HuH-7.5 (cell line): ENCODE results near the gene EPDR1.
A peak's percentile ranks its signal among the peaks of the same experiment; 100 is the strongest.
"Not testable (repeated sequence)": the region's sequence is repeated elsewhere in the genome, so short reads cannot be mapped to it uniquely, and the experiment has no call there.

Experiments
- DNase-seq: peaks from one replicate; pipeline ENCODE4 v3.0.0; 2011; ENCODE audit warnings: low spot score

EPDR1 gene

DNA sequence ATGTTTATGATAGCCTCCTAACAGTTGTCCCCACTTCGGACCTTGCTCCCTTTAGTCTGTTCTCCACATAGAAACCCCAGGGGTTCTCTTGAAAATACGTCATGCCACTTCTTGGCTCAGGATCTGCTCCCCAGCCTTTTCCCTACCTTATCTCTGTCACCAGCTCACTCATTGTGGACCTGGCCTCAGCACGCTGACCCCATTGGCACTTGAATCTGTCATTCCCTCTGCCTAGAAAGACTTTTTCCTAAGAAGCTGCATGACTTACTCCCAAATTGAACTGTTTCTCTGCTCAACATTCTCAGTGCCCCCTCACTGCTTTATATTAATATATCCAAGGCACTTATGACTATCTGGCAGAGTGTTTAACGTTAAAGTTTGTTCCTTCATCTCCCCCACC lies 8.4 kb downstream of the EPDR1 start:
- DNase-seq: no peak

DNA sequence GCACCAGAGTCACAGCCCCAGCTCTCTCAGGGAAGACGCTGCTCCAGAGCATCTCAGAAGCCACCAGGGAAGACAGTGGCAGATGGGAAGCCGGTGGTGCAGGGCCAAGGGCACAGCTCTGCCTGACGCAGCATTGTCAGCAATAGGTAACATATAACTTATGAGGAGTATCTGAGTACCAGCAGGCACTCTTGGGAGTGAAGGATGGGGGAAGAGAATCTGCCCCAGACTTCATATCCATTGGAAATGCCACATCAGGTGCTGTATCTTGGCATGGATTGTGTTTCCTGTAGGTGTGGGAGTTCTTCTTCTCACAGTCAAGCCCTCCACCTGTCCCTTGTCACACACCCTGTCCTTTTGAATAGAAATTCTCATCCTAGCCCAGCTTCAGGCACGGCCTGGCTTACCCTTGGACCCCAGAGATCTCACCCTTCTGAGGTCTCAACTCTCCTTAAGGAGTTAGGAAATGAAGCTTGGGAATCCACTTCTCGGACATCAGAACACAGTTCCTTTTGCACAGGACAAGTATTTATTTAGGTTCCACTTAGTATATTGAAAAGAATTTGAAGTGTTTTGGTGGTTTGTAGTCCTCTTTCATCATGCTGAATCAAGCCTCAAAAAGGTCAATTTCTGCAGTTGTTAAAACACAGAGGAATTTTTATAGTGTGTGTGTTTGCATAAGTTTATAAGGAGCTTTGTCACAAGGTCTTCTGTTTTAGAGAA lies 9.9 kb downstream of the EPDR1 start:
- DNase-seq: no peak

DNA sequence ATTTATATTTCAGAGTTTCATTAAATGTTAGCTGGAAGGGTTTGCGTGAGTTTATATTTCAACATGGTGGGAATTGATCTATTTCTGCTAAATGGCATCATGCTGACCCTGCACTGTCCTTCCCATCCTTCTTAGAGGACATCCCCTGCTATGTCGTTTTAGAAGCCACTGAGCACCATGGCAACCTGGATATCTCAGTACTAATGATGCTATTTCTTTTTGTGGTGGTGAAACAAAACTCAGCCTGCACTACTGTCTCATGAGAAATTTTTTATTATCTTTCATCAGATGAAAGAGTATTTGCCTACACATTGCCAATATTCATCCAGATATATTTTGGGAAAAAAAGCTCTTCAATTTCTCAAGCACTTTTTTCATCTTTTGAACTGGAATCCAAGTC lies 12.1 kb downstream of the EPDR1 start:
- no peak for DNase-seq

DNA sequence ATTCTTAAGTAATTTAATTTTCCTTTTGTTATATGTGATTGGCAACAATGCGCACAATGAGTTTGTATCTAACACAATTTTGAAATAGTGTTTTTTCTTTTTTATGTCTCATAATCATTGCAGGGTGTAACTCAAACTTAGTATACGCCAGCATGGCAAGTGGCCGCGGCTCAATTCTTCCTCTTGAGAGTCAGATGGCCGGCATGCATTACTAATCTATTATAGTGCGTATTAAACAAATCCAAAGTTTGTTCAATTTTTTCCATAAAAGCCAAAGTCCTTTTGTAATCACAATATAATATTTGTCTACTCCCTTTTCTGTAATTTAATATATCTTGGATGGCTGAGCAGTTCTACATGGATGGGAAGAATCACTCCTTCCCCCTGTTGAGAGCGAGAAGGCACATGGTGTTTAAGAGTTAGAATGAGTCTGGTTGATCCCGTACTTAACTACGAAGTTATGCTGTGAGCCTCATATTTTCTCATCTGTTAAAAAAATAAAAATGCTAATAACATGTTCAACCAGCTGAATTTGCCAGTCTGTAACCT lies 12.7 kb downstream of the EPDR1 start:
- no peak for DNase-seq

DNA sequence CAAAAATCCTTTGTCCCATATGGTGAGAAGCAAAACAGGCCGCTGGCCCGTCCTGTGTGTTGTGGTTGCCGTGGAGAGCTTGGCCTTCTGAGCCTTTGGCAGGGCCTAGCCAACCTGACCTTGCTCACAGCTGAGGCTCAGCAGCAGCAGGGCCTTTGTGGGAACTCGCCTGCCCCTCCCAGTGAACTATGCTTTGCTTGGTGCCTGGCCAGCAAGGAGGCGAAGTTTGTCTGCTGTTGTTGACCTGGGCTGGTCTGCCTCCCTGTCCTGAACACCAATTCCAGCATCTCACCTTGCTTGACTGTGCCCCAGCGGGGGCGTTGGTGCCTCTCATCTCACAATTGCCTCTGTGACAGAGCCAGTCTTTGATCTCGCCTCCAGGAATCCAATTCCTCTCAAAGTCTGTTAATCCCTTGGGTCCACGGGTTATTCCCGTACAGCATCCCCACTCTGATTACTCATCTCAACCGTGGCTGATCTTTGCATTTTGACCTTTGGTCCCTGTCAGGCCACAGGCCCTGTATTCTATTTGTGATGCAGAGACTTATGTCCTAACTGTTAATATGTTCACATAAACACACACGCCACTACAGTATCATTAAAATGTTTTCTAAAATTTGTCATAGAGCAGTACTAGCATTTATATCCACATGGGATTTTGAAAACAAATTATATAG lies 22.6 kb downstream of the EPDR1 start:
- DNase-seq: peak; percentile 19

DNA sequence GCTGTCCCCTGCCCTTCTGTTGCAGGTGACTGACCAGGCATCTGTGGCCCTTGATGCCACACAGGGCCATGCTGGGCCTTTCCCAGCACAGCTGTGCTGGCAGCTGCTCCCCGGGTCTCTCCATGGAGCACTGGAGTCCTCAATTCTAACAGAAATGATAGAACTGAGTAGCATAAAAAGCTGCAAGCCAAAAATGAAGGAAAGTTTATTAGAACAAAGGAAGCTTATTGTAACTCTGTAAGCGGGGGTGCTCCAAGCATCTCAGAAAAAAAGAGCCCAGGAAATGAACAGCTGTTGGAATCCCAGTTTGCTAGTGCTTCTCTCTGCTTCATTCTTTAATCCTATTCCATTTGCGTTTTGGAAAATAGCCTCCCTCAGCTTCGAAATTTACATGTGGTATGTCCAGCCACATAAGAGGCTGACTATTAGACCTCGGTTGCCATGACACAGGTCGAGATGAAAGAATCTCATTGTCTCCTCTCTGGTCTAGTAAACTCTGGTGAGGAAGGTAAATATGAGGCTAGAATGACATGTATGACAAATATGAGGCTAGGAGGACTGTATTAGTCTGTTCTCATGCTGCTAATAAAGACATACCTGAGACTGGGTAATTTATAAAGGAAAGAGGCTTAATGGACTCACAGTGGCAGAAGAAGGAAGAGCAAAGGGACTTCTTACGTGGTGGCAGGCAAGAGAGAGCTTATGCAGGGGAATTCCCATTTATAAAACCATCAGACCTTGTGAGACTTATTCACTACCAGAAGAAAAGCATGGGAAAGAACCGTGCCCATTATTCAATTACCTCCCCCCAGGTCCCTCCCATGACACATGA lies 23.7 kb downstream of the EPDR1 start:
- DNase-seq: no peak

DNA sequence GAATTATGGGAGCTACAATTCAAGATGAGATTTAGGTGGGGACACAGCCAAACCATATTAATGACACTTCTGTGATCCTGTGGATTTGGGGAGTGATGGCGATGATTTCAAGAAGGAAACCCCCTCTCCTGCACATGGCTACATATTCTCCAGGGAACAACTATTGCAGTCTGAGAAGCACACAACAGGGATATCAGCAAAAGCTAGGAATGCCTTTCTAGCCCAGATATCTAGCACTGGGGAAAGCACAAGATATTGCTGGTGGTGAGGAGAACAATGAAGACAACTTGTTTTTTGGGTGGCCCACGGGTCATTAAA lies 24.3 kb downstream of the EPDR1 start:
- no peak for DNase-seq

DNA sequence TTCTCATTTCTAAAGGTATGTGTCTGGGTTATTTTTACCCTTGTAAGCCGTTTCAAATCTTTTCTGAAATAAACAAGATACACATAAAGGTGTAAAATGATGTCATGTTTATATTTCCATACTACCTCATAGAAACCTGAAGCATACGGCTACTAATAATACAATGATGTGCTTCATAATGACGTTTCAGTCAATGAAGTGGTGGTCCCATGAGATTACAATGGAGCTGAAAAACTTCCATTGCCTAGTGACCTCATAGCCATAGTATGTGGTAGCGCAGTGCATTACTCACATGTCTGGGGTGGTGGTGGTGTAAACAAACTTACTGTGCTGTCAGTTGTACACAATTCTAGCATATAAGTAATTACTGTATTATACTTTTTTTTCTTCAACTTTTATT lies 24.9 kb downstream of the EPDR1 start:
- no peak for DNase-seq

DNA sequence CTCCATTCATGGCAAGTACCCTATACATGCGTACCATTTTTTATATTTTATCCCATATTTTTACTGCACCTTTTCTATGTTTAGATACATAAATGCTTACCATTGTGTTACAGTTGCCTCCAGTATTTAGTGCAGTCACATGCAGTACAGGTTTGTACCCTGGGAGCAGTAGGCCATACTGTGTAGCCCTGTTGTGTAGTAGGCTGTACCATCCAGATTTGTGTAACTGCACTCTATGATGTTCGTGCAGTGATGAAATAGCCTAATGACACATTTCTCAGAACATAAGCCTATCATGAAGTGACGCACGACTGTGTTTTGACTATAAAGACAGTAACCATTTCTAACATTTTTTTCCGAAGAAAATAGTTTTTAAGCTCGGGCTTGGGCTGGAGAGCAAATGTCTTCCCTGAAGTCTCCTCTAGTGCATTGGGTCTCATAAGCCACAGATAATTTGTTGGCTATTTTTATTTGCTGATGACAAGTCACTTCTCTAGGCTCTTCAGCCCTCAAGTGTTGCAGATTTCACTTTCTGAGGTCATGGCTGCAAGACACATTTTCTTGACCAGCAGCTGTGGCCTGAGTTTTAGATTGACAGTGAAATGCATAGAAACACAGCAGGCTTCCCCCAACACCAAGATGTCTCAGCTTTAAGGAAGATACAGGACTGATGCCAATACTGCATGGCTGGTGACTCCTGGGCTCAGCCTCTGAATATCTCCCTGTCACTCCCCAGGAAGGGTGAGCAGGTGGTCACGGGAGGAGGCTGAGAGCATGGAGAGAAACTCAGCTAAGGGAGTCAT lies 26.9 kb downstream of the EPDR1 start:
- no peak for DNase-seq

DNA sequence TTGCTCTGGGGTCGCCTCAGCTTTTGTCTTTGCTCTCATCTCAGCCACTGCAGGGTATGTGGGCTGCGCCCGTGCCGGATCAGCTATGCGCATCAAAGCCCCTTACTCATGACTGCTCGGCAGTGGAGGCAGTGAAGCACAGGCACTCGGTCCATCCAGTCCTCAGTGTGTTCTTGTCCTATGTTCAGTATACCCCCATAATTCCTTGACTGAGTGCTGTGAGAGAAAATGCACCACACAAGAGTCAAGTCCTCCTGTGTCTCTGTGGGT lies 27.4 kb downstream of the EPDR1 start:
- DNase-seq: no peak

DNA sequence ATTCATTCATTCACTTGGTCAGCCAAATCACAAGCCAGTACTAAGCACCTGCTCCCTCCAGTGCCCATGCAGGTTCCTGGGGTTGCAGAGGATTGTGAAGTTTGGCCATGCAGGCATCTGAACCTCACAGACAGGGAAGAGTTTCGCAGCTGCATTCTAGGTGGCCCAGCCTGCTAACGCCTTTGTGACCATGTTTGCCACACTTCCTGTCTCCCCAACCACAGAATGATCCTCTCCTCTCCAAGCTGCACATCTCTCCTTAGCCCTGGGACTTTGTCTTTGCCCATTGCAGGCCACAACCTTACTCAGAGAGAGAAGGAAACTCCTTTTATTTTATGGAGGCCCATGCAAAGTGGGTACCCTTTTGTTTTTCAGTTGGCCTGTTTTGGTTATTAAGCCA lies 31.8 kb downstream of the EPDR1 start:
- no peak for DNase-seq

DNA sequence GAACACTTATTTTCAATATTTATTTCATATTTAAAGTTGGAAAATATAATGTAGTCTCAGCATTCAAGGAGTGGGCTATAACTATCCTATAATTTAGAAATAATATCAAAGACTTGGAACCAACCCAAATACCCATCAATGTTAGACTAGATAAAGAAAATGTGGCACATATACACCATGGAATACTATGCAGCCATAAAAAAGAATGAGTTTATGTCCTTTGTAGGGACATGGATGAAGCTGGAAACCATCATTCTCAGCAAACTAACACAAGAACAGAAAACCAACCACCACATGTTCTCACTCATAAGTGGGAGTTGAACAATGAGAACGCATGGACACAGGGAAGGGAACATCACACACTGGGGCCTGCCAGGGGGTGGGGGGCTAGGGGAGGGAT lies 33.8 kb downstream of the EPDR1 start:
- DNase-seq: not testable (repeated sequence)

DNA sequence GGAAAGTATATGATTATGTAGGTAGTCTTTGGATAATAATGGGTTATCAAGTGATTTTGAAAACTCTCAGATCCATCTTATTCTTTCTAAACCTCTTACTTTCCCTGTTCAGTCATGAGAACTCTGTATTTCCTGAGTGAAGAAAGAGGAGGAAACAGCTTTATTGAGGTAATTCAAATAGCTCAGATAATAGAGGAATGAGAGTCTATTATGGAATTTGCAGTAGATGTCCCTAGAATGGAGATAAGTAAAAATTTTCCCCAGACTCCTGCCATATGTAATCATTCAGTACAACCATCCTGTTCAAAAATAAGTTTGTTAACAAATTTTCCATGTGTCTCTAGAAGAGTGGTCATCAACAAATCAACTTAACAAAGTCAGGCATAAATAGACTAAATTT lies 36.4 kb downstream of the EPDR1 start:
- DNase-seq: no peak

DNA sequence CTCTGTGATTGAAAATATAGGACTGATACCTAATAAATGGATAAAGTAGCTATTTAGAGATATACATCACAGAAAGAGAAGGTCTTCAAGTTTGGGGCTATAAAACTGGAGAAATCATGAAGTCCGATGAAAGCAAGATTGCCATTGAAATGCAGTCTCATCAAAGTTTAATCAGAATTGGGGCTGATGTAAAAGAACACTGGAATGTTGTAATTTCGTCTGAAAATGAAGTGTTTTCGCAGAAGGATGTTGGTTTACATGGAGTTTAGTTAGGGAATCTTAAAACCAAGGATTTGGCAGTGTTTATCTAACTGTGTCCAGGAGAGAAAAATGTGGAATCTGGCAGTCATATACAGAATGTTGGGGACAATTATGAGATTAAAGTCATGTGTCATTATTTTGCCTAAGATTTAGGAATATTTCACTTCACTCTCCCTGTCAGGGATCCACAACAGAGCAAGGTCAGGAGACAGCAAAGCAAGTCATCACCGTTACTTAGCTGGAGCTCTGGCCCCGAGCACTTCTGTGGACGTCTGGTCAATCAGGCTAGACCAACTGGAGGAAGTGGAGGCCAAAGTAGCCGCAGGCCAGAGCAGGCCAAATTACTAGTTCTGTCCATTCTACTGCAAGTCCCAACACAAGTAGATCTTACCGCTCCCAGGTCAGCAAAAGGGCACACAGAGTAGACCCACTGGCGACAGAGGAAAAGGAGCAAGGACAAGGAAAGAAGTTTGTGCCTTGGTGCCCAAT lies 37.0 kb downstream of the EPDR1 start:
- no peak for DNase-seq

DNA sequence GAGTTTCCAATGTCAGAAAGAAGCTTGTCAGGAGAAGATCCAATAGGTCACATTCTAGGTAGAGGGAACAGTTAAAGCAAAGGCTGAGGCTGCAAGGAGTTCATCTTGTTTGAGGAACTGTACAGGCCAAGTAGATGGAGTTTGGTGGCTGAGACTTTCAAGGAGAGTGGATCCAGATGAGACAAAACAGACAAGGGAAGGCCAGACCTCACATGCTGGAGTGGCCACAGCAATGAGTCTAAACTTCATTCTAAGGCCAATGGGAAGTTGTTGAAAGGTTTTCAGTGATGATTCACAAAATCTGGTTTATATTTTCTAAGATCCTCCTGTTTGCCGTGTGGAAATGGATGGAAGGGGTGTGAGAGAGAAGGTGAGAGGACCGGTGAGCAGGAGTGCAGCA lies 40.0 kb downstream of the EPDR1 start:
- DNase-seq: no peak

DNA sequence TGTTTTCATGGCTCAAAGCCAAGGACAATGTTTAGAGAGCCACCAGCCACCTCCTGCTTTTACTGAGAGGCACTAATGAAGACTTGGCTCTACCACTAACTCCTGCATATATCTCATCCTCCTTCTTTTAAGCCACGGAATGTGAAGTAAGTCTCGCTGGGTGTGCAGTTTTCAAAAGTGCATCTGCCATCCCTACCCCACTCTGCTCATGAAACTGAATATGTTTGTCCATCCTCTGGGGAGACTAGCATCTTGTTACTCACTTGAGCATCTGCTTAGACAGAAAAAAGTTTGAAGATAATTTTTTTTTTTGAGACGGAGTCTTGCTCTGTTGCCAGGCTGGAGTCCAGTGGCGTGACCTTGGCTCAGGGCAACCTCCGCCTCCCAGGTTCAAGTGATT lies 40.8 kb downstream of the EPDR1 start:
- no peak for DNase-seq

DNA sequence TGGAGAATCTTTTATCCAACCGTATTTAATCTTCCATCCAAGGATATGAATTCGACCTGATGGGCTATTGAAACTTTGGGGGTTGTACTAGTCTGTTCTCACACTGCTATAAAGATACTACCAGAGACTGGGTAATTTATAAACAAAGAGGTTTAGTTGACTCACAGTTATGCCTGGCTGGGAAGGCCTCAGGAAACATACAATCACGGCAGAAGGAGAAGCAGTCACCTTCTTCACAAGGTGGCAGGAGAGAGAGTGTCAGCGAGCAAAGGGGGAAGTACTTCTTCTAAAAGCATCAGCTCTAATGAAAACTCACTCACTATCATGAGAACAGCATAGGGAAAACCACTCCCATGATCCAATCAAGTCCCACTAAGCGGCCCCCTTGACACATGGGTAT lies 43.8 kb downstream of the EPDR1 start:
- no peak for DNase-seq

DNA sequence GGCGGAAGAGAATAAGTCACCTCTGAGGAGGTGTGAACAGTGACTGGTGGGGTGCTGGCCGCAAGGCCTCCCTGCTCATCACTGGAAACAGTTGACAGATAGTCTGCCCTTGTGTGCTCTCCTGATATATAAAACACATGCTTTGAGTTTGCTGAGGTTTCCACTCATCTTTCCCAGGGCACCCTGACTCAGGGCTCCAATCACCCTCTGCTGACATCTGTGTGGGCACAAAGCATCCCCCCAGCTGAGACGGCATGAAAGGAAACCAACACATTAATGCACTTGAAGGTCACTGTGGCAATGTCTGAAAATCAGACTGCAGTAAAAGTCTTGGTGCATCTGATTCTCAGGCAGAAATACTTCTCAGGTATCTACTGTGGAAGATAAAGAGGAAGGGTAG lies 49.8 kb downstream of the EPDR1 start:
- DNase-seq: no peak

DNA sequence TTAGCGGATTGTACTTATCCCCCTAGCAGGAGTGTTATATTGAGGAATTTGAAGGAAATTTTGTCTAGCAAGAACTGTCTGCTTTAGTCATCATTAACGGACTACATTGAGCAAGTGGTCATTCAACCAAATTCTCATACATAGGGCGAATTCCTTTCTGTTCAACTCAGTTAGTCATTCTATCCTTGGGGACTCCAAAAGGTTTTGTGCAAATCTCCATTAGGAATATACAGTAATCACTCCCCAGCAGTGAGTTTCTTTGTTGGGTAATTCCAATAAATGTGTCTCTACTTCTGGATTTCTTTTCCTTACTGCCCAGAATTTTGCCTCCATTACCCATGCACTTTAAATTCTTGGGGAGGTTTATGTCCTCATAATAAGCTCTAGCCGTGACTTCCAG lies 51.1 kb downstream of the EPDR1 start:
- DNase-seq: no peak

DNA sequence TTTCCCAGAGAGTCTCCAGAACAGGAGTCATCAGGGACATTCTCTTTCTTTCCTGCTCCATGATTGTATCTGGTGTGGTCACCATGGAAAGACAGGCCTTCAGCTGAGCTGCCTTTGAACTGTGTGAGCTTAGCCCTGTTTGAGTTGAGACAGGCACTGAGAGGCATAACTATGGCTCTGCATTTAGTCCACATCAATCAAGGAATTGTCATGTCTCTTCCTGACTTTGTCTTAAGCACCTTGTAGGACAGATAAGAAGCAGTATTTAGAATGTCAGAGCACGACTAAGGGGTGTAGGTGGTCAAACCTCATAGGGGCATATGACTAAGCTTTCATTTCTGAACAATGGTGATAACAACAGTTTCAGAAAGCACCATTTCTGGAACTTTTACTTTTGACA lies 53.5 kb downstream of the EPDR1 start:
- no peak for DNase-seq

DNA sequence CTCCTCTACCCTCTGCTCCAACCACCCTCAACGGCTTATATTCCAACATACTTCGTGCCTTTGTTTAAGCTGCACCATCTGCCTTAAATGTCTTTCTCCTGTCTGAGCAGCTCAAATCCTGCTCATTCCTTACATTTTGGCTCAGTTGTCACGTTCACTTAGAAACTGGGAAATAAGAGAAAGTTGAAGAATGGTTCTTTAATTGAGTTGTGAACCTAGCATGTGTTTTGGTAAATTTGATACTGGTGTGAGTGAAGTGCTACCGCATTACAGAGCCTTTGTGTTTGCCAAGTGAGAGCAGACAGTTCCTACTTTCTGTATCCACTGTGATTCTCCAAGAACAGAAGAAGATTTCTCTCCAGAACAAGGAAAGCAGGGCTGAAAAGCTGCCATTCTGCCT lies 54.3 kb downstream of the EPDR1 start:
- no peak for DNase-seq

DNA sequence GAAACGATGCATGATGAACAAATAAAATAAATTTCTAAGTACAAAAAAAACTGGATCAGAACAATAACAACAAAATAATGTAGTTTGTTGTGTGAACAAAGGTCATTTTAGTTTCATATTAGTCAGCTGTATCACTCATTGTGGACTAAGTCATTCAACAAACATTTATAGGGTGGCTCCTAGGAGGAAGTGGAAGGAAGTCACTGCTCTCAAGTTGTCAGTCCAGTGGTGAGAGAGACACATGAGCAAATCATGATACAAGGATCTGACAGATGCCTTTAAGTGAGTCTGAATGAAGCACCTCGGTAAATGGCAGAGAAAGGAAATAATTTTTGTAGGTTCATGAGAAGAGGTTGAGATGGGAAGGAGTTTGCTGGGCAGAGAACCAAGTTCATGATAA lies 56.8 kb downstream of the EPDR1 start:
- no peak for DNase-seq
